NCI-H2227 (cell line): ENCODE measurements around the gene HARS1.
"Not testable (repeated sequence)": the region's sequence is repeated elsewhere in the genome, so short reads cannot be mapped to it uniquely, and the experiment has no call there.

Source experiments
- DNase-seq: peaks from one replicate; lab custom pipeline; 2025; ENCODE audit not compliant: unreplicated experiment; lab: John Stamatoyannopoulos, UW

HARS1 gene, protein sequence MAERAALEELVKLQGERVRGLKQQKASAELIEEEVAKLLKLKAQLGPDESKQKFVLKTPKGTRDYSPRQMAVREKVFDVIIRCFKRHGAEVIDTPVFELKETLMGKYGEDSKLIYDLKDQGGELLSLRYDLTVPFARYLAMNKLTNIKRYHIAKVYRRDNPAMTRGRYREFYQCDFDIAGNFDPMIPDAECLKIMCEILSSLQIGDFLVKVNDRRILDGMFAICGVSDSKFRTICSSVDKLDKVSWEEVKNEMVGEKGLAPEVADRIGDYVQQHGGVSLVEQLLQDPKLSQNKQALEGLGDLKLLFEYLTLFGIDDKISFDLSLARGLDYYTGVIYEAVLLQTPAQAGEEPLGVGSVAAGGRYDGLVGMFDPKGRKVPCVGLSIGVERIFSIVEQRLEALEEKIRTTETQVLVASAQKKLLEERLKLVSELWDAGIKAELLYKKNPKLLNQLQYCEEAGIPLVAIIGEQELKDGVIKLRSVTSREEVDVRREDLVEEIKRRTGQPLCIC

GRCh38 chr5:140690941-140691924 is at the start of gene HARS1, which contains the start of gene HARS2:
Gene HARS1, minus strand, starts transcription at chr5:140691370. Its CDS starts 66 bp downstream, at chr5:140691304.
Gene HARS2, plus strand, starts transcription at chr5:140691455. Its CDS starts 194 bp downstream, at chr5:140691649.
- peak; percentile 94 for DNase-seq

GRCh38 chr5:140737486-140737885 is 46.3 kb upstream of the HARS1 start:
- no peak for DNase-seq

DNA sequence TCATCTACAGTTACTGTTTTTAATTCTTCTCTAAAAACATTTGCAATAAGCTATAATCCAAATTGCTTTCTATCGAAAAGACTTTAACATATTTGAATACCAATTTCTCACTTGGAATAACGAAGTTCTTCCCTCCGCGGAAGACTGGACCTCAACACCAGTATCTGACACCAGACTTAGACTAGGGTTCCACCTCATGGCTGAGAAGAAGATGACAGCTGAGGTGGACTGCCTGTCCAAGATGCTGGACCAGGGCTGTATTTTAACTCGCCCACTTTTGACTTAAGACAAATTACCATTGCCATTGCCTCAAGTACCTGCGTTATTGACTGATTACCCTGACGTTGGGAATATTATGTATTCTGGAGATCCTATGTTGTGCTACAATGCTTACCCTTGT is 43.2 kb upstream of the HARS1 start:
- DNase-seq: no peak

GRCh38 chr5:140733098-140733497 is 41.9 kb upstream of the HARS1 start:
- no peak for DNase-seq

DNA sequence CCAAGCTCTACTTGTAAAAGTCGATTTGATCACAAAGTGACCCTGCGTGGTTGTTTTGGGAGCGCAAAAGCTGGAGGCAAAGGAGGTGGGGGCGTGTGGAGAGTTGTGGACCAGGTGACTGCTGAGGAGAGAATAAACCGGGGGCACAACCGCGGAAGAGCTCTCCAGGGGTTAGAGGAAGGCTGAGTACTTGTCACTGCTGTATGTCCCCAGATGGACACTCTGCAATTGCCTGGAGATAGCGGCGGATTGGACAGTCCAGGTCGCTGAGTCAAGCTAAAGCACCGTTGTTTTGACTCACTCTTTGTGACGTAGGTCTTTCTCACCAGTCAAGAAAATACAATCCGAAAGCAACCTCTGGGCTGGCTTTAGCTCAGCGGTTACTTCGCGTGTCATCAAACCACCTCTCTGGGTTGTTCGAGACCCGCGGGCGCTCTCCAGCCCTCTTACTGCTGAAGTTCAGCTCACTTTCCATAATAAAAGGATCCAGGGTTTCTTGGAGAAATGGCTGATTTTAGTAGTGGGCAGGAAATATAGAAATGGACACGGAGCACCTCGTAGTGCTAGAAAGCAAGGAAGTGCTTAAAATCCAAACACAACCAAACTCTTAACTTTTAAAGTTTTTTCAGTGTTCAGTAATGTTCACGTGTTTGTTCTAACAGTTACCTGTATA is 34.8 kb upstream of the HARS1 start:
- DNase-seq: peak; percentile 93

GRCh38 chr5:140721395-140721794 is 30.2 kb upstream of the HARS1 start:
- not testable (repeated sequence) for DNase-seq

GRCh38 chr5:140720738-140721137 is 29.6 kb upstream of the HARS1 start:
- DNase-seq: not testable (repeated sequence)

DNA sequence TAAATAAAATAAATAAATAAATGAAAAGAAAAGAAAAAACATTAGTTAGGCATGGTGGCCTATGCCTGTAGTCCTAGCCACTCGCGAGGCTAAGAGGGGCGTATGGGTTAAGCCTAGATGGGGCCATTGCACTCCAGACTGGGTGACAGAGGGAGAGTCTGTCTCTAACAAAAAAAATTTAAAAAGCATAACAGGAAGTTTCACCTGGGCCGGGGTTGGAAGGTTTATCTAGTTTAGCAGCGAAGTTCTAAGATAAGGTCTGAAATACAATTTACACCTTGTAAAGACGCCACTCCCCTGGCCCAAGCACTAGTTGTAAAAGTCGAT is 27.1 kb upstream of the HARS1 start:
- DNase-seq: no peak

DNA sequence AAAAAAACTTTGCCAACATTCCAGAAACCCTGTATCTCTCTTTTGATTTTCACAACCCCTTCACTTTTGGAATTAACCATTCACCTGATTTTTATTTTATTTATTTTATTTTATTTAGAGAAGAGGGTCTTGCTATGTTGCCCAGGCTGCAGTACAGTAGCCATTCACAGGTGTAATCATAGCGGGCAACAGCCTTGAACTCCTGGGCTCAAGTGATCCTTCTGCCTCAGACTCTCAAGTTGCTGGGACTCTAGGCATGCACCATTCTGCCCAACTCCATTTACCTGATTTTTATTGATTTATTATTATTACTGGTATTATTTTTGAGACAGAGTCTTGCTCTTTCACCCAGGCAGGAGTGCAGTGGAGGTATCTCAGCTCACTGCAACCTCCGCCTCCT is 25.1 kb upstream of the HARS1 start:
- DNase-seq: not testable (repeated sequence)

GRCh38 chr5:140713562-140714094 is 22.5 kb upstream of the HARS1 start:
- DNase-seq: no peak

DNA sequence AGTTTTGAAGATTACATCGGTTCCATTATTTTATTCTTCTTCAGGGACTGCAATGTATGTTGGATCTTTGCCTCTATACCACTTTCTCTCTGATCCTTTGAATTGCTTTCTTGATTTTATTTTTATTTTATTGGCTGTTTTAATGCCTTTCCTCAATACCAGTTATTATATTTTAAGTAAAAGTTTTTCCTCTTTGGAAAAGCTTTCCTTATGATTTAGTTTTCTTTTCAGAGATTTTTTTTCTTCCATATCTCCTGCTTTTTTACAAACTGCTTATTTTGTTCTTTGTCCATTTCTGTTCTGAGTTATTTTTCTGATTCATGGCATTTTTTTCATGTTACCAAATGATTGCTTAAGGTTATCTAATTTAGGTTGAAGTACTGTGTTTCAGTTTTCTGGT is 20.6 kb upstream of the HARS1 start:
- DNase-seq: no peak

DNA sequence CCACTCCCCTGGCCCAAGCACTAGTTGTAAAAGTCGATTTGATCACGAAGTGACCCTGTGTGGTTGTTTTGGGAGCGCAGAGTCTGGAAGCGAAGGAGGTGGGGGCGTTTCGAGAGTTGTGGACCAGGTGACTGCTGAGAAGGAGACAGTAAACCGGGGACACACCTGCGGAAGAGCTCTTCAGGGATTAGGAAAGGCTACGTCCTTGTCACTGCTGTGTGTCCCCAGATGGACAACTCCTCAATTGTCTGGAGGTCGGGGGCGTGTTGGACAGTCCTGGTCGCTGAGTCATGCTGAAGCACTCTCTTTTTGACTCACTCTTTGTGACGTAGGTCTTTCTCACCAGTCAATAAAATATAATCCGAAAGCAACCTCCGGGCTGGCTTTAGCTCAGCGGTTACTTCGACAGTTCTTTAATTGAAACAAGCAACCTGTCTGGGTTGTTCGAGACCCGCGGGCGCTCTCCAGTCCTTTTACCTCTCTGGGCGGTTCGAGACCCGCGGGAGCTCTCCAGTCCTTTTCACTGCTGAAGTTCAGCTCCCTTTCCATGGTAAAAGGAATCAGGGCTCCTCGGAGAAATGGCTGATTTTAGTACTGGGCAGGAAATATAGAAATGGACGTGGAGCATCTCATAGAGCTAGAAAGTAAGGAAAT is 19.9 kb upstream of the HARS1 start:
- DNase-seq: peak; percentile 94

DNA sequence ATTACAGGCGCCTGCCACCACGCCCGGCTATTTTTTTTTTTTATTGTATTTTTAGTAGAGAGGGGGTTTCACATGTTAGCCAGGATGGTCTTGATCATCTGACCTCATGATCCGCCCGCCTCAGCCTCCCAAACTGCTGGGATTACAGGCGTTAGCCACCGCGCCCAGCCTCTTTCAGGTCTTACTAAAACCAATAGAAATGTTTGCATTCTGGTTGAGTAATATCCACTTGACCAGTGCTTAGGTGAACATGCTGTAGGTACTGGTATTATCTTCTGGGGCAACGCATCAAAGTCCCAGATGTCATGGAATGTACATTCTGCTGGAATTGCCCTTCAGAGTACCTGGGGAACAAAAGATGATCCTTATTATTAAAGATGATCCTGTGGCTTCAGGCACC is 17.6 kb upstream of the HARS1 start:
- not testable (repeated sequence) for DNase-seq

- no peak for DNase-seq
Measured at GRCh38 chr5:140707812-140708211, 16.6 kb upstream of the HARS1 start.

DNA sequence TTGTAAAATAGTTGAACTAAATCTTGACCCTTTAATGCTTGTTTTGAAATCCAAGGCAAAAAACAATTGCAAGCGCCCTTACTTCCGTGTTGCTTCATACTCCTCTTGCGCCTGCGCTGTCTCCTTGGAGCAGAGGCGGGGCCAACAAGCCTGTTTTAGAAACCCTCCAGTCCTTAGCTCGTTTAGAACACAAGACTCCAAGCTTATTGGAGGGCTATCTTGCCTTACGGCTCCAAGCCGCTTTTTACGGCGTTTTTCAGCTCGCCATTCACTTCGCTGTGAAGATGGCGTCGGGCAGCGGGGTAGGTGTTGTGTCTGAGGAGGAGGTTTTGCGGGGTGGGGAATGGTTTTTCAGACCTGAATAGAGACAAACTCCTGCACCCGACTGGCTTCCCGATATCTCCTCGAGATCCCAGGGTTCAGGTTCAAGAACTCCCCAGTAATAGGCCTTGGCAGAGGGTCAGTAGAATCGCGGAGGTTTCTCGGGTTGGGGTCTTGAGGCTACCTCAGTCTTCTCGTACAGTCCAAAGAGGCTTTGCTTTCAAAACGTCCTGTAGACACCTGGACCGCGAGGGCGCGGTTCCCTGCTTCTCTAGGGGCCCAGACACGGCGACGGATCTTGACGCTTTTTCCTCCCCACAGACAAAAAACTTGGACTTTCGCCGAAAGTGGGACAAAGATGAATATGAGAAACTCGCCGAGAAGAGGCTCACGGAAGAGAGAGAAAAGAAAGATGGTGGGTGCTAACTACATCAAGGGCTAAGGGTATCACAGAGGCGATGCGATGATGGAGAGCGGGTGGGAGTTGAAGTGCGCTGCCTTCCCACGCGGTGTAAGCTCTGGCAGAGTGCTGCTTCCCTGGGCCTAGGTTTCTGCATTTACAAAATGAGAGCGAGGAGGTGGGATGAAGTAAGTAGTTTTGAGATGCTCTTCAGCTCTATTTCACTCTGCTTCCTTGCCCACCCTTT is 9.3 kb upstream of the HARS1 start, which contains the start of gene ZMAT2:
Gene ZMAT2, plus strand, starts transcription at position 271 of the 968 bp plus-strand sequence. Its CDS starts 14 bp downstream, at position 285.
- DNase-seq: peak; percentile 95

DNA sequence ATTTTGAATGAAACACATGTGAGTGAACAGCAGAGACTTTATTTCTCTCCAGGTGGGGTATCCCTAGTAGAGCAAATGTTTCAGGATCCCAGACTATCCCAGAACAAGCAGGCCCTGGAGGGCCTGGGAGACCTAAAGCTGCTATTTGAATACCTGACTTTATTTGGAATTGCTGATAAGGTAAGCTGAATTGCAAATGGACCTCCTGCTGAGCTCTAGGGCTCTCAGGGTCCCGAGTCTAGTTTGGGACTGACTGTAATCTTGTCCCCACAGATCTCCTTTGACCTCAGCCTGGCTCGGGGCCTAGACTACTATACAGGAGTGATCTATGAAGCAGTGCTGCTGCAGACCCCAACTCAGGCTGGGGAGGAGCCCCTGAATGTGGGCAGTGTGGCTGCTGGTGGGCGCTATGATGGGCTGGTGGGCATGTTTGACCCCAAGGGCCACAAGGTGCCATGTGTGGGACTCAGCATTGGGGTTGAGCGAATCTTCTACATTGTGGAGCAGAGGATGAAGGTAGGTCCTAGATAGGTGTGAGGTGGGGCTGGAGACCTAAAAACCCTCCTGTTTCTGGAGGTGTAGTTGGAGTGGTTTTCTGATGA is 5.8 kb upstream of the HARS1 start:
- DNase-seq: no peak

DNA sequence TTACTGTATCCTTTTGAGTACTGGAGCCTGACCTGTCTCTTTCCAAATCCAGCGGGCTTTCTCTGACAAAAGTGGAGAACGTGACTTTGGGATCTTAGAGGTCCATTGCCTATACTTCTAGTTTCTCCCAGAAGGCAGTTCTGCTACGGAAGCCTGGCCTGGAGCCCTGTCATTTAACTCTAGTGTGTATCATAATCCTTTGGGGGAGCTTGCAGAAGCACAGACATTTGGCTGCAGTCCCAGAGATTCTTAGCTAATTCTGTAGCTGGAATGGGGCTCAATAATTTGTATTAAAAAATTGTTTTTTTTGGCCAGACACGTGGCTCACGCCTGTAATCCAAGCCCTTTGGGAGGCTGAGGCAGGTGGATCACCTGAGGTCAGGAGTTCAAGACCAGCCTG is 3.1 kb upstream of the HARS1 start:
- DNase-seq: no peak

- no peak for DNase-seq
Measured at GRCh38 chr5:140690376-140690932, 716 bp downstream of the HARS1 start.
